Posterior vena cava (tissue), 2 donors: Measurements from ENCODE around the gene LYZL1. TPM values are rescaled to one million over a fixed set of nuclear protein-coding genes. Genes with fewer than 3 reads are reported as not detected.
"Not testable (repeated sequence)": the region's sequence is repeated elsewhere in the genome, so short reads cannot be mapped to it uniquely, and the experiment has no call there.

Source experiments
- DNase-seq: peaks from one replicate; pipeline ENCODE4 v3.0.0-alpha.2; 2020; ENCODE audit warnings: low spot score
- intact Hi-C, 2 donors: fragments of 100-400 bp; cut with DNase I; formaldehyde crosslinking; loops; one replicate each; pipeline versions ENCODE4 v1.14.1 to v1.14.2; 2022 to 2023
- total RNA-seq, 2 donors: library from RNA; stranded (reverse); fragmentation: NEBNext Ultra II Directional; extraction: Animal tissue kit (Norgen Biotek cat#: 25700); gene quantifications; one replicate each; pipeline ENCODE4 v1.2.1, GENCODE V29; 2021
- donor health status: DM: yes; HTN: yes; CAD: no.
- donor health status: DM: yes; HTN: yes; CAD: no.

Gene LYZL1
- total RNA-seq, 2 donors from 2014 or later = not detected

DNA sequence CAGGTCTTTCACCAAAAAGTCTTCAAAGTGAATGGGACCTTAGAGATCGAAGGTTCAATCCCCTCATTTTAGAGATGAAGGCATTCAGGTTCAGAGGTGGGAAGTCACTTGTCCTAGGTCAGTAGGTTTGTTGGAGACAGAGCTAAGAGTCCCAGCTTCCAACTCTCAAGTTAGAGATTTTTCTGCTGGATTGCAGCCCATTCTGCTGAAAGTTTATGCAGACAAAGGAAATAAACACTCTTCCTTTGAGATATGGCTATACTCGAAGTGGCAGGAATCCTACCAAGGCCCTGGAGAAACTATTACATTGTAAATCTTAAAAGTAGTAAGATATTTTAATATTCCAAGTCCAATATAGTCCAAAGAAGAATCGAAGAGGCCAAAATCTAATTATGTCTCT is 64.4 kb downstream of the LYZL1 start:
- intact Hi-C loops = no loop called here
- DNase-seq = no peak

DNA sequence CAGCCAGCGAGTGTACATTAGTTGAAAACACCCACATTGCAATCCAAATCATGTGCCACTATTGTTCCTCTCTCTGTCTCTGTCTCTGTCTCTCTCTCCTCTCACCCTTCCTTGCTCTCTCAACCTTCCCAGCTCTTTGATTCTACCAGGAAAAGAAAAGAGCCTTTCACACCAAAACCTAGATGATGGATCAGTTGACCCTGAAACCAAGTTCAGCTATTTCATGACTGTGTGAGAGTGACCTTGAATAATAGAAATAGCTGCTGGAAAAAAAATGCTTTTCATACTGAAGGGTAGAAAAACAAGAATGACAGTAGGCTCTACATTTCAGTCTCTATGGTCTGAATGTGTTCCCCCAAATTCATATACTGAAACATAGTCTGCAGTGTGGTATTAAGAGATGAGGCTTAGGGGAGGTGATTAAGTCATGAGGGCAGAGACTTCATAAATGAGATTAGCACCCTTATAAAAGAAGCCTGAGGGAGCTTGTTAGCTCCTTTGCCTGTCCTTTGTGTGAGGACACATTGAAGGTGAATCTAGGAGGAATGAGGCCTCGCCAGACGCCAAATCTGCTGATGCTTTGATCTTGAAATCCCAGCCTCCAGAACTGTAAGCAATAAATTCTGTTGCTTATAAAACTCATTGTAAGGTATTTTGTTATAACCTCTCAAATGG is 65.2 kb downstream of the LYZL1 start:
- intact Hi-C loops = no loop called here
- DNase-seq = no peak

DNA sequence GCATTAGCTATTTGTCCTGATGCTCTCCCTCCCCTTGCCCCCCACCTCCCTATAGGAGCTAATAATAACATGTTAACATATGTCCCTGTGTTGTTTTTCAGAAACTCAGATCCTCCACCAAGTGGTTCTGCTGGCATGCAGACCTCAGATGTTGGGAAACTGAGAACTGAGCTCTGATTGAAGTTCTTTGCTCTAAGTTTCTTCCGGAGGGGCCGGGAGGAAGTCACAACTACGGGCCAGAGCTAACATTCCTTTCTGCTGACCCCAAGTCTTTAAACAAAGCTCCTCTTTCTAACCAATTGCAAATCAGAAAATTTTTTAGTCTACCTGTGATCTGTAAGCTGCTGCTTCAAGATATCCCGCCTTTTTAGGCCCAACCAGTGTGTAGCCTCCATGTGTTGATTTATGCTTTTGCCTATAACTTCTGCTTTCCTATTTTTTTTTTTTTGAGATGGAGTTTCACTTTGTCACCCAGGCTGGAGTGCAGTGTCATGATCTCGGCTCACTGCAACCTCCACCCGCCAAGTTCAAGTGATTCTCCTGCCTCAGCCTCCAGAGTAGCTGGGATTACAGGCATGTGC is 66.6 kb downstream of the LYZL1 start:
- DNase-seq = no peak
- intact Hi-C loops = no loop called here

DNA sequence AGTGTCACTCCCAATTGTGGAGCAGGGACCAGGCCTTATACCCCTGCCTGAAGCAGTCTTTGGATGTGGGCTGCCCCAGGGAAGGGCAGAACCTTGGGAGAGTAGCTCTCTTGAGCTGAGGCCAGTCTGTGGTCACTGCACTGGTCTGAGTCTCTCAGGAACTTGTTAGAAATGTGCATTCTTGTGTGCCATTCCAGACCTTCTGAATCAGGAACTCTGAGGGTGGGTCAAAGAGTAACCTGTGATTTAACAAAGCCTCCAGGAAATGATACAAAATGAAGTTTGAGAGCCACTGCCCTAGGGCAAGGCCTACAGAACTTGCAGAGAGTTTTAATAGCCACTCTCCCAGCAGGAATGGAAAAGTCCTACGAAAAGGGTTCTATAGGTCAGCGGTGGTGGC is 68.1 kb downstream of the LYZL1 start:
- intact Hi-C loops = no loop called here
- no peak for DNase-seq

DNA sequence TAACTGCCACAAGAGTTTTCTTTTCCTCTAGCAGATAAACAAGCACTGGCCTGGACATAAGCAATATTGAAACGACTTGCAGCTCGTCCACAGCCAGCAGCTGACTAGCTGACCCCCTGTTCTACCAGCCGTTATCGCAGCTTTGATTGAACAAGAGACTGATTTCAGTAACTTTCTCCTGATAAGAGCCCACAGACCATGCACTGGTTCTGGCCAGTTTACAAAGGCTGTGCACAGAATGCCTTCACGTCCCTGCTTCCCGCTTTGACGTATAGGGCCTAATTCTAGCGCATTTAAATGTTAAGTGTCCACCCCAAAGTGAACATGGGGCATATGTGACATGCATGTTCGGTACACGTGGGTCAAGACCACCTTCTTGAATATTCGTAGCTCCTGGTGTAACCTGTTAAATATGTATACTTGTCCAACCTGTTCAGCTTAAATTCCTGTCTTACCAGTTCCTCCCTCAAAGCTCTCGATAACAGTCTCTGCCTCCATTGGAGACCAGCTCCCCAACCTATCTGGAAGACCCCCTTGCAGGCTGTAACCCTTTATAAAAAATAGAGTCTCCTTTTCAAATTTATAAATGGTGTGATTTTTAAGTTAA is 69.2 kb downstream of the LYZL1 start:
- no peak for DNase-seq
- intact Hi-C loops = no loop called here

DNA sequence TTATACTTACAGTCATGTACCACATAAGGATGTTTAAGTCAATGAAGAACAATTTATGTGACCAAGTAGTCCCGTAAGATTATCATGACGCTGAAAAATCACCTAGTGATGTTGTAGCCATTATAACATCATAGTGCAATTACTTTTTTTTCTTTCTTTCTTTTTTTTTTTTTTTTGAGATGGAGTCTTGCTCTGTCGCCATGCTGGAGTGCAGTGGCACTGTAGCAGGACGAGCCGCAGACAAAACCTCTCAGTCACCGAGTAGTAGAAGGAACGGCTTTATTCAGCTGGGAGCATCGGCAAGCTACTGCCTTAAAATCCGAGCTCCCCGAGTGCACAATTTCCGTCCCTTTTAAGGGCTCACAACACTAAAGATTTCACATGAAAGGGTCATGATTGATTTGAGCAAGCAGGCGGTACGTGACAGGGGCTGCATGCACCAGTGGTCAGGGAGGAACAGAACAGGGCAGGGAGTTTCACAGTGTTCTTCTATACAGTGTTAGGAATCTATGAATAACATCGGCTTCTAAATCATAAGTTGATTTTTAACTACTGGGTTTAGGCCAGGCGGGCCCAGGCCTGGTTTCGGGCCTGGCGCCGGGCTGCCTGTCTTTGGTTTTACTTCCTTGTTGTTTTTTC is 71.5 kb downstream of the LYZL1 start:
- intact Hi-C loops, DNase-seq: not testable (repeated sequence)
